ENCODE data around the gene LSM12.

GRCh38 chr17:44105483-44105882 lies 39.0 kb upstream of the LSM12 start:
- TF ChIP-seq CTCF (IDR thresholded peaks at IDR 0.05) (no peak), POLR2A (IDR thresholded peaks at IDR 0.05) (no peak), POLR2AphosphoS5 (IDR thresholded peaks at IDR 0.05) (no peak), EP300 (IDR thresholded peaks at IDR 0.05) (no peak)
